Measurements from ENCODE around the gene CCDC142.
A peak's percentile ranks its signal among the peaks of the same experiment; 100 is the strongest.

CCDC142 gene

GRCh38 chr2:74482801-74483674, at the start of gene CCDC142, which contains the start of gene TTC31:
CCDC142 (minus strand) TSS chr2:74482998; CDS start chr2:74482837, 161 bp downstream.
TTC31 (plus strand) TSS chr2:74483081; CDS start chr2:74483096, 15 bp downstream.
- peak; percentile 94 for DNase-seq

GRCh38 chr2:74532222-74532621, 49.4 kb upstream of the CCDC142 start:
- DNase-seq, result no peak

GRCh38 chr2:74531666-74532065, 48.9 kb upstream of the CCDC142 start:
- no peak for DNase-seq

- DNase-seq, result peak; percentile 45
These were observed 47.7 kb upstream of the CCDC142 start for GRCh38 chr2:74530239-74531187.

- DNase-seq, result peak; percentile 94
These were observed 46.8 kb upstream of the CCDC142 start, which contains the start of the genes AUP1 and HTRA2 for GRCh38 chr2:74529357-74530238. AUP1 (minus strand) TSS chr2:74529706; CDS start chr2:74529629, 77 bp downstream. HTRA2 (plus strand) TSS chr2:74529933; CDS start chr2:74530007, 74 bp downstream.

- DNase-seq, result no peak
These were observed 46.0 kb upstream of the CCDC142 start for GRCh38 chr2:74528600-74529356.

GRCh38 chr2:74527741-74528140, 44.9 kb upstream of the CCDC142 start:
- DNase-seq, result no peak

- no peak for DNase-seq
These were observed 43.9 kb upstream of the CCDC142 start for GRCh38 chr2:74526649-74527230.

- DNase-seq, result no peak
These were observed 43.2 kb upstream of the CCDC142 start, which contains the start of gene DQX1 for GRCh38 chr2:74525717-74526648. DQX1 (minus strand) TSS chr2:74526231; CDS start chr2:74525729, 502 bp downstream.

GRCh38 chr2:74524955-74525716, 42.3 kb upstream of the CCDC142 start:
- no peak for DNase-seq

- no peak for DNase-seq
These were observed 41.2 kb upstream of the CCDC142 start for GRCh38 chr2:74524005-74524404.

GRCh38 chr2:74522516-74522915, 39.7 kb upstream of the CCDC142 start:
- no peak for DNase-seq

- DNase-seq, result no peak
These were observed 33.9 kb upstream of the CCDC142 start for GRCh38 chr2:74516650-74517049.

- peak; percentile 75 for DNase-seq
These were observed 33.3 kb upstream of the CCDC142 start for GRCh38 chr2:74515981-74516633.

- DNase-seq, result no peak
These were observed 32.6 kb upstream of the CCDC142 start for GRCh38 chr2:74515271-74515980.

GRCh38 chr2:74514368-74515270, 31.8 kb upstream of the CCDC142 start, which contains the start of gene TLX2:
TLX2 (plus strand) TSS chr2:74514450; CDS start chr2:74514807, 357 bp downstream.
- DNase-seq, result no peak
